Neural crest cell (in vitro differentiated cells): Measurements from ENCODE around the gene PGM5. TPM values are rescaled to one million over a fixed set of nuclear protein-coding genes. Genes with fewer than 3 reads are reported as not detected.

Experiments
- DNase-seq: peaks from one replicate; pipeline ENCODE4 v3.0.0; 2021; ENCODE audit warnings: low read depth, mixed read lengths, low spot score
- H3K27ac Mint-ChIP-seq: one replicate; pipeline ENCODE4 v1.8.0; 2021; ENCODE audit warnings: mild to moderate bottlenecking, mixed read lengths; ENCODE audit not compliant: unreplicated experiment
- H3K27me3 Mint-ChIP-seq: 2 replicates; pipeline ENCODE4 v1.8.0; 2021; ENCODE audit warnings: low read depth, mild to moderate bottlenecking, mixed read lengths
- H3K36me3 Mint-ChIP-seq: 2 replicates; pipeline ENCODE4 v1.8.0; 2021; ENCODE audit warnings: low read depth, mild to moderate bottlenecking, mixed read lengths
- H3K4me1 Mint-ChIP-seq: 2 replicates; pipeline ENCODE4 v1.8.0; 2021; ENCODE audit warnings: mixed read lengths
- H3K4me3 Mint-ChIP-seq: one replicate; pipeline ENCODE4 v1.8.0; 2021; ENCODE audit warnings: mild to moderate bottlenecking, mixed read lengths
- H3K9me3 Mint-ChIP-seq: 2 replicates; pipeline ENCODE4 v1.8.0; 2021; ENCODE audit warnings: mixed read lengths
- CTCF ChIP-seq: fragments of 200-600 bp; sonication (generic); conservative IDR thresholded peaks from 2 replicates; pipeline ENCODE4 v1.5.0; 2021; ENCODE audit warnings: antibody characterized with exemption, mild to moderate bottlenecking
- total RNA-seq: library from RNA; stranded (reverse); gene quantifications from 2 replicates; pipeline ENCODE4 v1.2.1, GENCODE V29; 2021

The PGM5 gene
- total RNA-seq, 1 donor from 2014 or later, result 0.16 TPM

GRCh38 chr9:68509689-68510088, 153.3 kb downstream of the PGM5 start:
- Mint-ChIP-seq H3K27me3 (peaks cover 12% of the 10 kb centered on the region), H3K4me3 (no peak overlapping the region), H3K27ac (no peak overlapping the region), H3K9me3 (peaks cover 3% of the 10 kb centered on the region), H3K36me3 (no peaks in the 10 kb centered on the region), H3K4me1 (peaks cover 14% of the 10 kb centered on the region)
- TF ChIP-seq CTCF, result no peak
- no peak for DNase-seq

GRCh38 chr9:68513385-68513784, 157.0 kb downstream of the PGM5 start:
- H3K4me3 Mint-ChIP-seq, result no peak overlapping the region
- H3K4me1 Mint-ChIP-seq, result peaks cover 14% of the 10 kb centered on the region
- TF ChIP-seq CTCF, result no peak
- H3K27me3 Mint-ChIP-seq, result peaks cover 8% of the 10 kb centered on the region
- DNase-seq, result no peak
- H3K27ac Mint-ChIP-seq, result no peak overlapping the region
- H3K36me3 Mint-ChIP-seq, result no peaks in the 10 kb centered on the region
- H3K9me3 Mint-ChIP-seq, result peaks cover 6% of the 10 kb centered on the region

- no peak for DNase-seq
- H3K27me3 Mint-ChIP-seq, result peaks cover 8% of the 10 kb centered on the region
- H3K4me1 Mint-ChIP-seq, result peaks cover 8% of the 10 kb centered on the region
- H3K4me3 Mint-ChIP-seq, result no peak overlapping the region
- H3K9me3 Mint-ChIP-seq, result peaks cover 6% of the 10 kb centered on the region
- no peaks in the 10 kb centered on the region for H3K36me3 Mint-ChIP-seq
- no peak for TF ChIP-seq CTCF
- H3K27ac Mint-ChIP-seq, result no peak overlapping the region
Measured at GRCh38 chr9:68513981-68514380, 157.6 kb downstream of the PGM5 start.

GRCh38 chr9:68515326-68516017, 159.1 kb downstream of the PGM5 start:
- H3K36me3 Mint-ChIP-seq, result no peaks in the 10 kb centered on the region
- peaks cover 12% of the 10 kb centered on the region for H3K27me3 Mint-ChIP-seq
- H3K4me3 Mint-ChIP-seq, result no peak overlapping the region
- peaks cover 6% of the 10 kb centered on the region for H3K9me3 Mint-ChIP-seq
- no peak for TF ChIP-seq CTCF
- DNase-seq, result no peak
- H3K27ac Mint-ChIP-seq, result no peak overlapping the region
- H3K4me1 Mint-ChIP-seq, result no peaks in the 10 kb centered on the region

GRCh38 chr9:68522131-68522530, 165.7 kb downstream of the PGM5 start:
- Mint-ChIP-seq H3K27me3 (peaks cover 53% of the 10 kb centered on the region), H3K36me3 (no peaks in the 10 kb centered on the region), H3K4me1 (no peaks in the 10 kb centered on the region), H3K27ac (no peak overlapping the region), H3K4me3 (no peak overlapping the region), H3K9me3 (peaks cover 6% of the 10 kb centered on the region)
- DNase-seq, result no peak
- no peak for TF ChIP-seq CTCF
